ENCODE results near the gene TRABD2B.

DNA sequence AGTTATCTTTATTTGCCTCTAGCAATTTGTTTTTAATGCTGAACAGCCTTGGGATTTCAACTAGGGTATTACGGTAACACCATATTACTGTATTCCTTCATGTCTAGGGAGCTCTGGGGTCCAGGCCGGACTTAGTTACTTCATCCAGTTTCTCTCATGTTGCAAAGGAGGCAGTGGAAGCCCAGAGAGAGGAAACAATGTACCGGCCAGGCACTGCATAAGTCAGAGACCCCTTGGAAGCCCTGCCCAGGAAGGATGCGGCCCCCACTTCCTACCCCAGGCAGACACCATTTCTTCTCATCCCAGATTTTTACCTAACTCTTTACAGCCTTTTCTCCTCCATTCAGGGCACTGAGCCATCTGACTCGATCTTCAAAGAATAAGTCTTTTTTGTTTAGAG lies 32.5 kb downstream of the TRABD2B start:
- no peak for TF ChIP-seq CTCF (IDR thresholded peaks at IDR 0.05; ENCODE audit: poor library complexity)
- TF ChIP-seq EZH2 (IDR thresholded peaks at IDR 0.05; ENCODE audit: borderline replicate concordance) = no peak
- no peak for TF ChIP-seq EZH2phosphoT487 (IDR thresholded peaks at IDR 0.05; ENCODE audit: low read depth, severe bottlenecking, unreplicated experiment)

Measured in hepatocyte (in vitro differentiated cells).